Esophagus squamous epithelium (tissue), 4 donors: ENCODE data around the gene ZFC3H1.

Source experiments
- CTCF ChIP-seq, 6 experiments: fragments of 450-650 bp in 4 of 6; fragments of 200-600 bp in 2 of 6; sonication (generic) in 2 of 6; IDR thresholded peaks; one replicate each; pipeline ENCODE4 v1.5.1; 2016 to 2019; ENCODE audit warnings: antibody characterized with exemption in 6 of 6, mild to moderate bottlenecking in 4 of 6, moderate library complexity in 4 of 6
- POLR2A ChIP-seq, 4 donors: fragments of 450-650 bp; IDR thresholded peaks; one replicate each; pipeline ENCODE4 v1.6.1; 2017; ENCODE audit warnings: antibody characterized with exemption in 4 of 4, mild to moderate bottlenecking in 4 of 4, moderate library complexity in 3 of 4

- TF ChIP-seq CTCF (IDR thresholded peaks at IDR 0.05), result no peak
- TF ChIP-seq POLR2A (IDR thresholded peaks at IDR 0.05), result no peak
These were observed 1.4 kb upstream of the ZFC3H1 start for GRCh38 chr12:71665090-71665463.
